Germinal center (tissue), 1 donor: ENCODE results near the gene LY9.

Source experiments
- DNase-seq: peaks from one replicate; pipeline ENCODE4 v3.0.0; 2012; ENCODE audit warnings: mixed read lengths, low spot score

The LY9 gene

GRCh38 chr1:160795951-160796383, at the start of gene LY9:
TSS of gene LY9 (plus strand) at chr1:160796174. CDS start at chr1:160796188, 14 bp downstream.
- peak; percentile 77 for DNase-seq

DNA sequence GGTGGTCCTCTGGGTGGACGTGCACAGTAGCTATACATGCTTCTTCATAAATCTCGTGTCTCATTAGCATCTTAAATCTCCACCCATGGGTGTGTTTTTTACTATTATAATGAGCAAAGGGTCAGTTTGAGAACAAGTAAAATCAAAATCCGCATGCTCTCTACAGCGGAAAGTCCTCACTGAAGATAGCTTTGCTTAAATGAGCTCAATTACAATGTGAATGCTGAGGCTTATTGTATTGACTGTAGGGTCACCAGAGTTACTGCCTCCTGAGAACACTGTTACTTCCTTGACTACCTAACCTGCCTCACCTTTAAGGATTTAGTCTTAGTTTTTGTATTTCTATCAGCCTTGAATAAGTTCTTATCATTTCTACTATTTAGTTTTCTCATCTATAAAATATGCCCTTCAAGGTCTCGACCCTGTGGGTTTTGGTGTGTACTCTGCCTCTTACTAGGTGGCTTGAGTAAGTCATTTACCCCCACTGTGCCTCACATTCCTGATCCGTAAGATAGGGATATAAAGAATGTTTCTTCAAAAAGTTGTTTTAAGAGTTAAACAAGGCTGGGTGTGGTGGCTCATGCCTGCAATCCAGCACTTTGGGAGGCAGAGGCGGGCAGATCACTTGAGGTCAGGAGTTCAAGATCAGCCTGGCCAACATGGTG, 49.0 kb upstream of the LY9 start:
- DNase-seq, result no peak

GRCh38 chr1:160747717-160748116, 48.3 kb upstream of the LY9 start:
- DNase-seq, result no peak

DNA sequence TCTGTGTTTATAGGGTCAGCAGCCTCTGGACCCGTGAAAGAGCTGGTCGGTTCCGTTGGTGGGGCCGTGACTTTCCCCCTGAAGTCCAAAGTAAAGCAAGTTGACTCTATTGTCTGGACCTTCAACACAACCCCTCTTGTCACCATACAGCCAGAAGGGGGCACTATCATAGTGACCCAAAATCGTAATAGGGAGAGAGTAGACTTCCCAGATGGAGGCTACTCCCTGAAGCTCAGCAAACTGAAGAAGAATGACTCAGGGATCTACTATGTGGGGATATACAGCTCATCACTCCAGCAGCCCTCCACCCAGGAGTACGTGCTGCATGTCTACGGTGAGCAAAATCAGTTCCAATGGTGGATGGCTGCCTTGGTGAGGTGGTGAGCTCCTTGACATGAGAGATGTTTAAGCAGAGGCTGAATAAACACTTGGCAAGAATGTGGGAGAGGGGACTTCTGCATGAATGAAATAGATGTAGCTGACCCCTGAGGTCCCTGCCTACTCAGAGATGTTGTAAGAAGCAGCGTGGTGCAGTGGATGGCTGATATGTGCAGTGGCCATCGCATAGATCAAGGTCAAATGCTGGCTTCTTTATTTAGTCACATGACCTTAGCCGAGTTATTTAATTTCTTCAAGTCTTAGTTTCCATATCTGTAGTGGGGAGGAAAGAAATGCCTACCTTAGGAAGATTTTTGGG, 47.6 kb upstream of the LY9 start:
- DNase-seq, result no peak

DNA sequence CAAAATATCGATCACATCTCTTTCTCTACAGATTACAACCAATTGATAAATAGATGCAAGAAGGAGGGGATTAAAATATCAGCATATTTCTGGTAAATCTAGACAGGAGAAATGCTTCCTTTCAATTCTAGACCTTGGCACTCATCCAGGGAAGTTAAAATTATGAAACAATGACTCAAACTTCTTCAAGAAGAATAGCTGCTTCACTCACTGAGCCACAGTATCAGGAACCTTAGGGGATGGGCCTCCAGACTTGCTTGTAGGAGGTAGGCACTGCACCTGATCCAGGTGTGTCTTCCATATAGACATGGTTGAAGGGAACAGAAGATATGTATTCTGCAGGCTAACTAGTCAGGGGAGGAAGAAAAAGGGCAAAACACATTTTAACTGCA, 47.1 kb upstream of the LY9 start:
- DNase-seq, result no peak

DNA sequence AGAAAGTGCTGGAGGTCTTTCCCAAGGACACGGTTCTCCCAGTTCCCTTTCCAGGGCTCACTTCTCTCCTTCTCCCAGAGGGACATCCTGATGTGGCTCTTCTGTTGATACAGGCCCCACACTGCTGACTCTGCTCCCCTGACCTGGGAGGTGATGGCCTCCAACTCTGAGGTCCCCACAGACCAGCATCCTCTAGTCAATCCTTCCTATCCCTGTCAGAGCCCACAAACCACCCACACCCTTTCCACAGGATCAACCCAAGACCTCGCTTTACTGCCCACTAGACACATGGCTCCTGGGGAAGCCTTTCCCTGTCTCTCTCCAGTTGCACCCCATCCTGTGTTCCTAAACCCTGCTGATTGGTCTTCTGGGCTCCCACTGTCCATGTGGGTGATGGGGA, 45.4 kb upstream of the LY9 start:
- DNase-seq, result no peak

DNA sequence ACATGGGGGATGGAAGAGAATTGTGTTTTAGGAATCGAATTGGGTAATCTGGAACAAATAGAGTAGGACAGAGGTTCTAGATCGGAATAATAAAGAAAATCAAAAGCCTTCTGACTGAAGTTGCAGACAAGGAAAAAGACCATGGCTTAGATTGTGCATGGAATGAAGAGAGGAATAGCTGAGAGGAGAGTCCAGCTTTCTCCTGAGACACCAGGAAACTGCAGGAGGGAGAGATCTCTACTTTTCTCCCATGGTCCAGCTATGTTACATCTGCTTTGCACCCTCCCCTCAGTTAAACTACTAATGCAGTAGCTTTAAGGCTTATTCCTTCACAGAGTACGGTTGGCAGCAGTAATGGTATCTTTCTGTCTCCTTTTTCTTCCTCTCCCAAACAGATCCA, 43.6 kb upstream of the LY9 start:
- no peak for DNase-seq

DNA sequence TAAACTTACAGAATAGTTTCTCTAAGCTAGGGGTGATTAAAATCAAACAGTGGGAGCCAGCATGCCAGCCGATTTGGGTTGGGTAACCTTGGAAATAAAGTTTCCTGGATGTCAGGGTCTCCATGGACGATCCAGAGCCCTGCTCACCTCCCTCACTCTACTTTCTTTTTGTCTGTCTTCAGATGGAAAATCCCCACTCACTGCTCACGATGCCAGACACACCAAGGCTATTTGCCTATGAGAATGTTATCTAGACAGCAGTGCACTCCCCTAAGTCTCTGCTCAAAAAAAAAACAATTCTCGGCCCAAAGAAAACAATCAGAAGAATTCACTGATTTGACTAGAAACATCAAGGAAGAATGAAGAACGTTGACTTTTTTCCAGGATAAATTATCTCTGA, 43.0 kb upstream of the LY9 start:
- no peak for DNase-seq

DNA sequence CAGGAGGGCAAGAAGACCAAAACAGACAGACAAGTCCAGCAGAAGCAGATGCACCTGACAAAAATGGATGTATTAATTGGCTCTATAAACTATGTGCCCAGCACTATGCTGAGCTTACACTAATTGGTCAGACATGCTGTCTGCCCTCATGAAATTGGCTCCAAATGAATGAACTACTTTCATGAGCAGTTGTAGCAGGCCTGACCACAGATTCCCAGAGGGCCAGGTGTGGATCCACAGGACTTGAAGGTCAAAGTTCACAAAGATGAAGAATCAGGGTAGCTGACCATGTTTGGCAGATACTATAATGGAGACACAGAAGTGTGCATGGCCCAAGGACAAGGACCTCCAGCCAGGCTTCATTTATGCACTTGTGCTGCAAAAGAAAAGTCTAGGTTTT, 42.4 kb upstream of the LY9 start:
- no peak for DNase-seq

- DNase-seq, result no peak
Measured at GRCh38 chr1:160755461-160755860, 40.5 kb upstream of the LY9 start.

GRCh38 chr1:160755911-160756848, 39.8 kb upstream of the LY9 start:
- DNase-seq, result no peak

DNA sequence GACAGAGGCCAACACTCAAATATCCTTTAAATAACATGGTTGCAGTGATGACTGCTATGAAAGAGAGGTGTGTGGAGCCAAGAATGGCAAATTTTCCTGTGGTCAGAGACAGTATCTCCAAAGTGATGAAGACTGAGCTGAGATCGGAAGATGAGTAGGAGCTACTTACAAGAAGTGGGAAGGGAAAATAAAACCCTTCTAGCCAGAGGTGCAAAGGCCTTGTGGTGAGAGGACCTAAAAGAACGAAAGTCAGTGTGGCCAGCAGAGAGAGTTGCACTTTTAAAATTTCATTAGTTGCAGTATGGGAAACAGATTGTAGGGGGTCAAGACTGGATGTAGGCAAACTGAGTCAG, 39.1 kb upstream of the LY9 start:
- no peak for DNase-seq

DNA sequence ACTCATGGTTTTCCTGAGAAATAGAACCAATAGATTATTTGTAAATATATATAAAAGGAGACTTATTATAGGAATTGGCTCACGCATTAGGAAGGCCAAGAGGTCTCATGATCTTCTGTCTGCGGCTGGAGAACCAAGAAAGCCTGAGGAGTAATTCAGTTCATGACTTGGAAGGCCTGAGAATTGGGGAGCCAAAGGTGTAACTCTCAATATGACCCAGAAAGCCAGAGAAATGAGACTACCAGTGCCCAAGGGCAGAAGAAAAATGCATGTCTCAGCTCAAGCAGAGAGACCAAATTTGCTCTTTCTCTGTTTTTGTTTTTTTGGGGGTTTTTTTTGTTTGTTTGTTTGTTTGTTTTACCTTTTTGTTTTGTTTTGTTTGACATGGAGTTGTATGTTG, 37.5 kb upstream of the LY9 start:
- DNase-seq, result no peak

DNA sequence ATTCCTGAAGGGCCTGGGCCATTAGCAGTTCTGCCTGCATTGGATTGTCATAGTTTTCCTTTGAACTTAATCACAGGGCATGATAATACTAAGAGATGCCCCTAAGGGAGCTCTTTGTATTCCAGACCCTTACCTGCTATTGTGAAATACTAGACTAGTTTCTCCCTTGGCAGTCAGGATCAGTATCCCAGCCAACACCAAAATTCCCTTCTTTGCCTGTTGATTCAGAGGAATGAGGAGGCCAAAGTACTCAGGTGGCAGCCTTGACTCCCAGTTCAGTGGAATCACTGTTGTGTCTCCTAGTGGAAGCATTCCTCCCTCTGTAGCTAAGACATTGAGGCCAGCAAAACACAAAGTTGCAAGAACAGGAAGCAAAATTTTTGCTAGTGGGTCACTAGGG, 36.2 kb upstream of the LY9 start:
- DNase-seq, result no peak

GRCh38 chr1:160761046-160761445, 34.9 kb upstream of the LY9 start:
- no peak for DNase-seq

DNA sequence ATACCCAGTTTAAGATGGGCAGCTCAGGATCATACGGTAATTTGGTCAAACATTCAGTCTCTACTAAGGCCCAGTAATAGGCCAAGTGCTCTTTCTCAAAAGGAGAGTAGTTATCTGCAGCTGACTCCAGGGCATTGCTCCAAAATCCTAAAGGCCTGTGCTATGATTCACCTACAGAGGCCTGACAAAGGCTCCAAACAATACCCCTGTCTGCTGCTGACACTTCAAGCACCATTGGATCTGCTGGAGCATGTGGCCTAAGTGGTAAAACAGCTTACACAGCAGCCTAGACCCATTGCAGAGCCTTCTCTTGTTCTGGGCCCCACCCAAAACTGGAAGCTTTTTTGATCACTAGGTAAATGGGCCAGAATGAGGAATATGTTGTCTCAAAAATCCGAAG, 34.1 kb upstream of the LY9 start:
- no peak for DNase-seq

DNA sequence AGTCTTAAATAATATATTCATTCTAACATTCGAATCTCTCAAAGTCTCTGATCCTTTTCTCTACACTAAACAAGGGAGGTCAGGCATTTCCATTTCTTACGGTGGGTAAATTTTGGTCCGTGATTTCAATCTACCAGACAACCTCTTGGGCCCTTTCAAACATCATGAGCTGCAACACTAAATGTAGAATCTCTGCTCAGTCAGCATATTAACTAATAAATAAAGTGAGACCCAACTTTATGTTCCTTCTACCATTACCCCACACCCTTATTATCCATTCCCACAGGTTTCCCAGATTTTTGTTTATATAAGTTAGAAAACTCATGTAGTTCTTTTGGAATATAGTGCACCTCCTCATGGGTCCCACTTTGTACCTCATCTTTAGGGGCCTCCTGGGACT, 32.0 kb upstream of the LY9 start:
- no peak for DNase-seq

GRCh38 chr1:160767395-160768294, 28.3 kb upstream of the LY9 start:
- DNase-seq, result no peak

- DNase-seq, result peak; percentile 74
Measured at GRCh38 chr1:160768295-160768657, 27.7 kb upstream of the LY9 start.

GRCh38 chr1:160772331-160772730, 23.6 kb upstream of the LY9 start:
- DNase-seq, result no peak

GRCh38 chr1:160773093-160773492, 22.9 kb upstream of the LY9 start:
- no peak for DNase-seq
